ENCODE results near the gene WDFY4.

WDFY4 gene

DNA sequence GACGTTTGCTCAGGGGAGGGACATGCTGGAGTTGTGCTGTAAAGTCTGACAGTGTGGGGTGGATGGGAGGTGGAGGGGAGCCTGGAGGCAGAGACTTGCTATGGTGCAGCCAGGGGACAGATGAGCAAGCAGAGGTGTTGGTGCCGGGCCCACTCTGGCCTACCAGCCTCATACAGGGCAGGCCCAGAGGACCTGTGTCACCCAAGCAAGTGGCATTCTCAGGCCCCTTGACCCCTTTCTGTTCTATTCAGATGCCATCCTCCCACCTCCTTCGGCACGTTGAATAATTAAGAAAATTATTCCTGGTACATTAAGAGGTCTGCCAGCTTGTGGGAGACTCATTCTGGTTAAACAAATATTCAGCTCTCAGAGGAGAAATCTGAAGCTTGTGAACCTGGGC lies 8.5 kb downstream of the WDFY4 start:
- DNase-seq, result no peak

DNA sequence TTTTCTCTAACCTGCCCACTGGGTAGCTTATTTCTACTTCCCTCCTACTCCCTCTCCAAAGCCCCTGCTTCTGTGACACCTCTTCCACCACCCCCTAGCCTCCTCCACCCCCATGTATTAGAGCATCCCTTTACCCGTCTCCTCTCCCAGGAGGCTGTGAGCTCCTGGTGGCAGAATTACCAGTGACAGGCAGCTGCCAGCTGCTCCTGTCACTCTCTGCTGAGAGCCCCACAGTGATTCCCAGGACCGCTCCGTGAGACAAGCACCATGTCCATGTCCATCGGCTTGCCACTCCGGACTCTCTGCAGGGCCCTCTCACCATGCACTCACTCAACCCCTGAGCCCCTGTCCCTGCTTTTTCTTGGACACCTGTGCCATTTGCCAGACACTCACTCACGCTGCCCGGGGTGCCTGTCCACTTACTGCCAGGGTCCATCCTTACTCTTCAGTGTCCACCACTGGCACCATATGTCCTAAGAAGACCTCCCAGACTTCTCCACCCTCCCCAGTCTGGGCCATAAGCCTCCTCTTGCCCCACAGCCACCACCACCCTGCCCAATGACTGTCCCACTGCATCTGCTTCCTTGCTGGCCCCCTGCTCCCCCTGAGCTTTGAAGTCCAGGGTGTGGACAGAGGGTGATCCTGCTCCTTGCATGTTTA lies 9.8 kb downstream of the WDFY4 start:
- no peak for DNase-seq

DNA sequence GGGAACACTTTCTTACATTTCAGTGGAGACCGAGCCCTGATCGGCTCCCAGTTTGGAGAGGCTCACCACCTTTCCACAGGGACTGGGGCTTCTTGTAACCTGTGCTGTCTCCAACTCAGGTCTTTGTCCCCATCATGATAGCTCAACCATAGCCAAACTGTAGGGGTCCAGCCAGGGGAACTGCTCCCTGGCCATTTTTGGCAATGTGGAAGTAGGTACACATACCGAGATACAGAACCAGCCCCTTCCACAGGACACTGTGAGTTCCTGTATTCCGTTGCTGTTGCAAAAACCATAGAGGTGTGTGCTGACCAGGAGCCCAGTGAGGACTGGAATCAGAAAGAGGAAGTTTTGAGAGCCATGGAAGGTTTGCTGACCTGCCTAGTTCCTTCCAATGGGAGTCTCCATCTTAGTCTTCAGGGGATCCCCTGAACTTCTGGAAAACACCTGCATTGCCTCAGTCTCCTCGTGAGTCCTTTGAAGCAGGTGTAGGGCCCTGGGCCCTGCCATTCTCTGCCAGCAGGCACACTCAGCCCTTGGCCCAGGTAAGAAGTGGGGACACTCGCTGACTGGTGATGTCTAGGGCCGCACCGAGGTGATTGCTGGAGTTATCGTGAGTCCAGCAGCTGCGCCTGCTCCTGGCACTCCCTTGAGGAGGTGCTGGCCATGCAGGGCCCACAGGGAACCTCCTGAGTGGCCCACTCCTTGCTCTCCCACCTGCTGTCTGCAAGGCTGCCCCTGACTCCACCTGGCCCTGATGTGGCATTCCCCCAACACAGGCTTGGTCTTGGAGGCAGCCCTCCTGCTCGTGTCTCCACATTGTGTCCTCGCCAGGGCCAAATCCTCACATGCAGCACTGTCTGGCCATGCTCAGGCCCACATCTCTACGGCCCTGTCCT lies 11.2 kb downstream of the WDFY4 start:
- DNase-seq, result no peak

DNA sequence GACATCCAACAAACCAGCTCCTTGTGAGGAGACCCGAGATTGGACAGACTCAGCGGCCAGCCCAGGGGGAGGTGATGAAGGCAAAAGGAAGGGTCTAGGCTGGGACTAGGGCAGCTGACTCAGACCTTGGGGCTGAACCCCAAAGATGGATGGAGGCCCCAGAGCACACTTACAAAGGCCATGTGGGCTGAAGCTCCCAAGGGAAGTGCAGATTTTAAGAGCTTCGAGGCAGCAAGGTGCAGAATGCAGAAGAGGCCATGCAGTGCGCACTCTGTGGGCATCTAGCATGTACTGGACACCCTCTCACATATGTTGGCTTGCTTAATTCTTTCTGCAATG lies 11.8 kb downstream of the WDFY4 start:
- DNase-seq, result no peak

DNA sequence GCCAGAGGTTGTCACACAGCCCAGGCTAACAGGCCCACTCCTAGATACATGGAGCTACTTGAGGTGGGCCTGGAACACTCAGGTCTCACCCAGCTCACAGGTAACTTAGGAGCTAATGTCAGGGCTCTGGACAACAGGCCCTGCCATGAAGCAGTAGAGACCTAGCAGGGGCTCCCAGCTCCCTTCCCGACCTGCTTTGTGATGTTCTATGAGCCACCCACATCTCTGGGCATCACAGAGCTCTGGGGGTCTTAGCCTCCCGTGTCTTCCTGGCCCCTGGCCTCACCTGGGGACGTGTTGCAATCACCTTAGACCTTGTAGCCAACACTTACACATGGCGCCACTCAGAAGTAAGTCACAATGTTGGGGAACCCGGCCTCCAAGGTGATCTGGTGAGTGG lies 12.4 kb downstream of the WDFY4 start:
- DNase-seq, result no peak

DNA sequence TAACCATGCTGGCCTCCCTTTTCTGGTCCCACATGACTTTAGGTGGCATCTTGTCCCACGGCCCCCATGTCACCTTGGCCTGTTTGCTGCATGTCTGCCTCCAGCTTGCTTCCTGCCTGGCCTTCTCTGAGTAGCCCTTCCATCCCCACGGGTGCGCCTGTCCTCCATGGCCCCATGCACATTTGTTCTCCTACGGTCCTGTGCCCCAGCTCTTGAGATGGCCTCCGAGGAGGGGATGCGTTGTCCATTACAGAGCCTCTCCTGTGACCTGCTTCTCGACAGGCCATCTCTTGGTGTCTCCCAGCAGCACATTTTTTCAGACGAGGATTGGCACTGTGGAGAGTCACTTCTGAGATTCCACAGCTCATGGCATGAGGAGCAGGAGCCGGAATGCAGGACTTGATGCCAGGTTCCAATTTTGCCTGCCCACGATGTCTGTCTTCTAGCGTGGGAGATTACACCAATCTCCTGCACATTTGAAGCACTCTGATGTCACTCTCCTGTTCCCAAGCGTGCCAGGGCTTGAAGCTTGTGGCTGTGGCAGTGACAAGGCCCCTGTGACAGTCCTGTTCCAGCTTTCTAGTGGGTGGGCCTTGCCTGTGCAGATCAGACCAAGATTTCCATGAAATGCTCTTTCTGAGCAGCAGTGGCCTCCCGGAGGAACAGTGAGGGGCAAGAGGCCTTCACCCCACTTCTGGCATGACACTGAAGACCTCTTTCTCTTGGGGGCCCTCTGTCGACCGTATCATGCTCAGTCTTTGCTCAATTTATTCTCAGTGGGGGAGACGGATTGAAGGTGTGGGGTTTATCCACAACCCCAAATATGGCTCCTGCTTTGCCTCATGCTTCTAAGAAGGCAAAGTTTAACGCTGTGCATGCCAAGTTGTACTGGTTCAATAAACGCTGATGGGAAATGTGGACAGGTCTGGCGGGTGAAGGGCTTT lies 13.4 kb downstream of the WDFY4 start:
- no peak for DNase-seq

DNA sequence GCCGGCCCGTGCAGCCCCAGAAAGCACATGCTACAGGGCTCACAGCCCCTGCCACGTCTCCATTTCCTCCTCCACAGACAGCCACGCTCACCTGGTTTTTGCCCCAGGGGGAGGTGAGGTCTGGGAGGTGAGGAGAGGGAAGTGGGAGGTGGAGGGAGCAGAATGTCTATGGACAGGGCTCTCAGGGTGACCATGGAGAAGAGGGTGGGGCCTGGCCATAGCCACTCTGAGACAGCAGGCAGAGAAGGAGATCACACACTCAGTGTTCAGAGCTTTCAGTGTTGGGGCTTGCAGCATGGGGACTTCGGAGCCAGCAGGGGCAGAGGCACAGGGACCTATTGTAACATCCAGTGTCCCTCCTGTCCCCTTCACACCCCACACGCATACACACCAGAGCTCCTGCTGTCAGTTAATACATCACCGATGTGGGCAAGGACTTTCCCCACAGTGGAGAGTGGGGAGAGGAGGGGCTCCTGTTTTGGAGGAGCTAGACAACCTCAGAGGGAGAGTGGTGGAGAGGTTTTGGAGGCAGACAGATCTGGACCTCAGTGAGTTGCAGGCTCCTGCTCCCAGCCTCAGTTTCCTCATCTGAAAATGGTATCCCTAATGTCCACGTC lies 14.4 kb downstream of the WDFY4 start:
- no peak for DNase-seq

DNA sequence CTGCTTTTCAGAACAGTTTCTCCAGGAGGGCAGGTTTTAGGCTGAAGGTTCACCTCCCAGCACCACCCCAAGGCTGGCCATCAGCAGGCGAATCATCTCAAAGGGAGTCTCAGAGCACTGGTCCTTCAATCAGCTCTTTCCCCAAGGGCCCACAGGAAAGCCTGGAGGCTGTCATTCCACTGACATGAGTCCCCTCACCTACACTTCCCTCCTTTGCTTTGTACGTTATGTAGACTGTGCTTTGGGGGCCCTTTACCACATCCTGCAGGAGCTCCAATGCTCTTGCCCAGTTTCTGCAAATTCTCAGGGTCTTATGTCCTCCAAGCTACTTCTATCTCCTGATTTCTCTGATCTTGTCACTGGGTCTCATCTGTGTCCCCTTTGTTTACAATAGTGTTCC lies 15.4 kb downstream of the WDFY4 start:
- no peak for DNase-seq

DNA sequence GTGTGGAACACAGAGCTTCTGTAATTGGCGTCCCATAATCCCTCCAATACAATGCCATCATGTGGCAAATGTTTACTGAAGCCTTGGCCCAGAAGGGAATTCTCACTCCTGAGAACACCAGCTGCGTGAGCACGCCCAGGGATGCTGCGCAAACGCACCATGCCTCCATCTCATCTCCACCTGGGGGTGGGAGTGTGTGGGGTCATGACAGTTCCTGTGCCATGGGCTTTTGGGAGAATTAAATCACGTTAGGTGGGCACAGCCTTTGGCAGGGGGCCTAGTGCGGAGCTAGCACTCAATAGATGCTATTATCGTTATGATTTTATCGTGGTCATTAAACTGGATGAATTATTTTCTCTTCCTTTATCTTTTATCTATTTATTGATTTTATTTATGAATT lies 15.8 kb downstream of the WDFY4 start:
- no peak for DNase-seq

DNA sequence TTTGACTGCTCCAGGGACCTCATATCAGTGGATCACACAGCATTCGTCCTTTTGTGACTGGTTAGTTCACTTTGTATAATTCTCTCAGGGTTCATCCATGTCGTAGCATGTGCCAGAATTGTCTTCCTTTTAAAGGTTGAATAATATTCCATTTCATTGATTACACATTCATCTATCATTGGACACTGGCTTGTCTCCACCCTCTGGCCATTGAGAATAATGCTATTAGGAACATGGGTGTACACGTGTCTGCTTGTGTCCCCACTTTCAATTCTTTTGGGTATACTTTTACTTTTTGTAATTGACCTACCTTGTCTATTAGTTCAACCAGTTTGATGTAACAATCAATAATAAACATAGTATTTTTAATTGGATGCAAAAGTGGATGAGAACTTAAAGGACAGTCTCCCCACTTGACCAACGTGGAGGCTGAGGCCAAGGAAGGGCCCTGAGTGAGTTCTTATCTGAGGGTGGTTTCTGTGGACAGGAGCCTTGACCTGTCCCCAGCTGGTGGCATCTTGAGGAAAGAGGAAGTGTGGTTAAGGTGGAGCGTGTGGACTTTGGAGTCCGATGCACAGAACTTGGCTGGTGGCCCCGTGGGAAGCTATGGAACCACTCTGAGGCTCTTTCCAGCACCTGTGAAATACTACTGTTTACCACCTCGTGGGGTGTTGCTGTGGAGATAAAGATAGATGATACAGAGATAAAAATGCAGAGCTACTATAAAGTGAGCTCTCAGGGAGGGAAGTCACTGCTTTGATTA lies 16.6 kb downstream of the WDFY4 start:
- no peak for DNase-seq

DNA sequence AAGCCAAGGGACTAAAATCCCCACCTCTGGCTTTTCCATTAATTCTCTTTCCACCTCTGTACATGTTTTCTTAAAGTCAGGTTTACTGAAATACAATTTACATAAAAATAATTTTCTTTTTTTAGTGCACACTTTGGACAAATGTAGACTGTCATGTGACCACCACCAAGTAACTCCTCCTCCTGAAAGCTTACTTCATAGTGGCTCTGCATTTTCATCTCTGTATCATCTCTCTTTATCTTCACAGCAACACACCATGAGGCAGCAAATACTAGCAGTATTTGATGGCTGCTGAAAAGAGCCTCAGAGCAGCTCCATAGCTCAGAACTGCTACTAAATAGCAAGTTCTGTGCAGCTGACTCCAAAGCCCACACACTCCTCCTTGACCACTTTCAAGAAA lies 17.3 kb downstream of the WDFY4 start:
- no peak for DNase-seq

DNA sequence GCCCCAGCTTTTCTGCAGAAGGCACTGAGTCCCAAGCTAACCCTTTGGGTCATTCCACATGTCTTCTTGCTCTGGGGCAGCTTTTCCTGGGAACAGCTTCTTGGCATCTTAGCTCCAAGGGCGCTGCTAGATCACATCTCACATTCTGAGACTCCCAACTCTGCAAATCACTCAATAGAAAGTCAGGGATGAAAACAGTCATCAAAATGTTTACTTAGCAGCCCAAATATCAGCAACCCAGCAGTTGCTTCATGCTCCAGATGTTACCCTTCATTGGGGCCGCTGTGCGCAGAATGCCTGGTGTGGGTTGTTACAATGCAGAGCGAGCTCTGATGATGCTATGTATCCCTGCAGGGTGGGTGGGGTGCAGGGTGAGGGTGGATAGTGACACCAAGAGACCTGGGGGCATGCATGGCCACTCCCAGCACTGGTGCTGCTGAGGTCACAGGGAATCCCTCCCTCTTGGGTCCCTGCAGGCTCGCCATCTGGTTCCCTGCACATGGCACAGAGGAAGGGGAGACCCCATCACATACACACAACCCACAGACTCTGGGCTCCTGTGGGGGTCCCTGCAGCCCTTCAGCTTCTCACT lies 19.0 kb downstream of the WDFY4 start:
- DNase-seq, result no peak

DNA sequence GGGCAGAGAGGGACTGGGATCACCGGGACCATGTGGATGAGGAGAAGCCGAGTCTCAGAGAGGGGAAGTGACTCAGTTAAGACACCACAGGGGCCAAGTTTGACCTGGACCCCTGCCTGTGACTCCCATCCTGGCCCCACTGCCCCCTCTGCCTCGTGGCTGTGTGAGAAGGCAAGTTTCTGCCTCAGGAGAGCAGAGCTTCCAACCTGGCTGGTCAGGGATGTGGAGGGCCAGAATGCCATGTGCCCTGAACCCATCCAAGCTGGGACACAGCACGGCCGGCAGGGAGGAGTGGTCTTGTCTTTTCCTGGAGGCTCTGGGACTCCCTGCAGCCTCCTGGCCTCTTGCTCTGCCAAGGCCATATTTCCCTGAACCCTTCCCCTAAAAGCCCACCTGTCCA lies 19.5 kb downstream of the WDFY4 start:
- DNase-seq, result no peak

DNA sequence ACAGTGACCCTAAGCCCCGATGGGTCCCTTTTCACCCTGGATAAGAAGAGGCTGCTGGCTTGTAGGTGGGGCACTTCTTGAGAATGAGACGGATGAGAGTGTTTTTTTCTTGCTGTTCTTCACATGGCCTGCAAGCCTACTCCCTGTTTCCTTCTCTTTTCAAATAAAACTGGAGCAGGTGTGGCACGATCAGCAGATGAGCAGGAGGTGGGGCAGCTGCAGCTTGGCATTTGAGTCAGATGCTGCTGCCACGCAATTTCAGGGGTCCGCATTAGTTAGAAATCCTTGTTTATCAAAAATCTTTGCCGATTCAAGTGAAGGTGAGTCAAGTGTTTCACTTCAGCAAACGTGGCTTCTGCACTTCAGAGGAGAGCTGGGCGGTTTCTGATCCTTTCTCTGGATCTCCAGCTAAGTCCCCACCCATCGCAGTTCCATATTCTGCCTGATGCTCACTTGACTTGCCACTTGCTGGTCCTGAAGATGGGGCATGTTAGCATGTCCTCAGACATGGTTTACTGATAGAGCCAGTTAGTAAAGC lies 20.8 kb downstream of the WDFY4 start:
- no peak for DNase-seq

DNA sequence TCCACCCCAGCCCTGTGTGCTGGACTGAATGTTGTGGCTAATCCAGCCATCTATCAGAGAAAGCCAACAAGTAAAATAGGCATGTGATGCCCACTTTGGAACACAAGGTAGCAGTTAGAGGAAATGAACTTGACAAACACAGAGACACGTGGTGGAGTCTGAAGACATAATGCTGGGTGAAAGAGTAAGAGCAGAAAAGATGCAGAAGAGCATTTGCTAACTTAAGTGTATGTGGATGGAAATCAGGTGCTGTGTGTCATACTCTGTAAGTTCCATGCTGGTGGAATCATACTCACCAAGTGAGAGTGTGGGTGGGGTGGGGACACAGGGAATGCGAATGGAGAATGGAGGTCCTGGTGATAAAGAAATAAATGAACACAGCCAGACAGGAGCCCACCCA lies 22.8 kb downstream of the WDFY4 start:
- DNase-seq, result no peak

DNA sequence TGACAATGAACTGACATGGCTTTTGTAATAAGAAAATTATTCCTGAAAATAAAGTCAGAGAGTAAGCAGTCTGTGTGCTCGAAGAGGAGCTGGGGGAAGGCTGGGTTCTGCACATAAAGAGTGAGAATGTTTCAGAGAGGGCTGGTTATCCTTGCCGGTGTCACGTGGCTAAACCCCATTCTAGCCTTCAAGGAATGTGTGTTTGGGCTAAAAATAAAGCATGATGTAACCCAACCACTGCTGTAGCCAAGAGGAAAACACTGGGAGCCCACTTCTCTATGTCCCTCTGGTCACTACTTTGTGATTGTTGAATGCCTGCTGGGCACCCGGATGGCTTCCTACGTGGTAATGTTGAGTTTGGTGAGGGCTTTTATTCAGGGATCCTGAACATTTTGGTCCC lies 23.5 kb downstream of the WDFY4 start:
- DNase-seq, result no peak

DNA sequence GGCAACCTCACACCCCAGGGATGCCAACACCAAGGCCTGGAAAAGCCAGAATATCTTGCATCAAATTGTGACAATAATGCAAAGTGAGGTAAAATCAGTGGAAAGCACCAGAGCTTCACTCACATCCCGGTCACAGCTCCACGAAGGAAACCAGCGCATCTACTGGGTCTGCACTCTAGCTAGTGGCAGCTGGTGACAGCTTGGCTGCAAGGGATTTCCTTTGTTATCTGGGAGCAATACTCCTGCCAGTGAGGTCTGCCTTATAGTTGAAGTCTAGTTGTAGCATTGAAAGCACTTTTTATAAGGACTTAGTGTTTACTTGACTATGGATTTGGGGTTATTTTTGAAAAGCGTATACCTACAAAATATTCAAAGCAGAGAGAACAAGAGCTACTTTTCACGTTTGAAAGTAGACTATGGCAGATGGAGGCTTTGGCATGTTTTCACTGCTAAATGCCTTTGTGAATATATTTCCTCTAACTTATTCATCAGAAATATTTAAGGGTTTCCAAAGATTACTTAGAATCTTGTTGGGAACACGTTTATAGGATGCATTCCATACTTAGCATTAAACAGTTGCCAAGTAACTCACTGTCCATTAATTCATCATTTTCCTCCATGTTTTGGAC lies 26.1 kb downstream of the WDFY4 start:
- no peak for DNase-seq

DNA sequence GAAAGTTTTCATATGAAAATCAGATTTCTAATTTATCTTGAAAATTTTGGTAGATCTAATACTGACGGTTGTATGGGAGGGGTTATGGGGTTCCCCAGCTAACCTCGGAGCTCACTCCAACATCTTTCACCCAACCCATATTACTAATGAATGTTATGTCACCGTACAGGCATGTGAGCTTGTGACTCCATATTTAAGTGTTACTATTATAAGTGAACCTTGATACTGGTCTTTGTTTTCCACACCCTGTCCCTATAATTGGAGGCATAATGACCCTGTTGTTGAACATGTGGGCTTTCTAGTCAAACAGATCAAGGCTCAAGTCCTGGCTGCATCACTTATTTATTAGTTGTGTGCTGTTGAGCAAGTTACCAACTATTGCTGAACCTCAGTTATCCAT lies 27.2 kb downstream of the WDFY4 start:
- DNase-seq, result no peak

DNA sequence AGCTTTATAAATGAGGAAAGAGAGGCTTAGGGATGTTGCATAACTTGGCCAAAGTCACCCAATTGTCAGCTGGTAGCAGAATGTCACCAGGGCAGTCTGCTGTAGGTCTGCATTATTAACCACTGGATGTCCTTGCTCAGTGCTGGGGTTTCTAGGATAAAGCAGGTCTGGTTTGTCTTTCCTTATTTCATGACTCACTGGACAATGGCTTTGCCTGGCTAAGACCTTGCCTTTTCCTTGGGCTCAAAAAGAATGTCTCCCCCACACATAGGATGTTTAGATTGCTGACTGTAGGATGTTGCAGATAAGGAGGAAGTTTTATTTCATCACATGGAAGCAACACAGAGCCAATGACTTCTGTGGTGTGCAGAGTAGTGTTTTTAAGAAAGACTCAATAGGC lies 29.4 kb downstream of the WDFY4 start:
- no peak for DNase-seq

DNA sequence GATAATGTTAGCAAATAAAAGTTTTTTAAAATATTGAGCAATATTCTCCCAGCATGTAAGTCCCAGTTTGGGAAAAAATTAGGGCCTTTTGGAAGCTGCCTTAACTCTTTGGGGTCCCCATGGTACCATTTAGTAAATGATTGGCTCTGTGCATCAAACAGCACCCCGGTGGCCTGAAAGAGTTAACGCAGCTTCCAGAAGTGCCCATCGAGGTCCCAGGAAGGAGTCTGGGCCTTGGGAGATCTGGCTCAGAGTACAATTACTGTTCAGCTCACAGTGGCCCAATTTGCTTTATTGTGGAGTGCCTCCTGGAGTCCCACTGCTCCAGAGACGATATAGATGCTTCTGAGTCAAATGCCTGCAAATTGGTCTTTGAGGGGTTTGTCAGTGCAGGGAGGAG lies 31.7 kb downstream of the WDFY4 start:
- no peak for DNase-seq

DNA sequence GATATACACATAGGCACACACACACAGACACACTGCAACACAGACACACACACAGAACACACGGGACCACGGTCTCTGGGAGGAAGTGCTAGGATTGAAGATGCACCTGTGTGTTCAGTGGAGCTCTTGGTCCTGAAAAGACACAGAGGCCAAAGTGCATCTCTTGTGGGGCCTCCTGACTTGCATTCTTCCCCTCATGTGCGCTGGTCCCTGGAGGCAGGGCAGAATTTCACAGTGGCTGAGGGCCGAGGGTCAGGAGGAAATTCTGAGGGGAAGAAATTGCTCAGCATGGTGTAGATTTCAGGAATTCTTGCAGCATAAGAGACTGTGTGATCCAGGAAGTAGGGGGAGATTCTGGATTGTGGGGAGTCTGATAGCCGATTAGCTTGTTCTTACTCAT lies 35.9 kb downstream of the WDFY4 start:
- DNase-seq, result no peak
